ENCODE results near the gene TLL2.

The TLL2 gene

GRCh38 chr10:96369890-96370583 is 143.7 kb downstream of the TLL2 start:
- H3K36me3 ChIP-seq (ENCODE audit: insufficient read depth, low read length): no peaks in the 10 kb centered on the region
- H3K9me3 ChIP-seq (ENCODE audit: control insufficient read depth, insufficient read depth, low read length): no peaks in the 10 kb centered on the region
- H3K9ac ChIP-seq (ENCODE audit: low read depth, low read length): no peak overlapping the region; the same call in 1 of the 2 replicates
- H3K4me1 ChIP-seq (ENCODE audit: insufficient read depth, low read length): peaks cover 8% of the 10 kb centered on the region; the same call in 1 of the 2 replicates

- Histone ChIP-seq H3K4me1 (ENCODE audit: insufficient read depth, low read length) (peaks cover 4% of the 10 kb centered on the region; the same call in 1 of the 2 replicates), H3K36me3 (ENCODE audit: insufficient read depth, low read length) (no peaks in the 10 kb centered on the region), H3K9me3 (ENCODE audit: control insufficient read depth, insufficient read depth, low read length) (no peaks in the 10 kb centered on the region), H3K9ac (ENCODE audit: low read depth, low read length) (no peak overlapping the region)
Measured at GRCh38 chr10:96368971-96369370, 144.8 kb downstream of the TLL2 start.

- H3K9me3 ChIP-seq (ENCODE audit: control insufficient read depth, insufficient read depth, low read length): no peaks in the 10 kb centered on the region
- H3K9ac ChIP-seq (ENCODE audit: low read depth, low read length): no peak overlapping the region
- no peaks in the 10 kb centered on the region for H3K36me3 ChIP-seq (ENCODE audit: insufficient read depth, low read length)
Measured at GRCh38 chr10:96367470-96367869, 146.3 kb downstream of the TLL2 start.

GRCh38 chr10:96366508-96366907 is 147.2 kb downstream of the TLL2 start:
- H3K36me3 ChIP-seq (ENCODE audit: insufficient read depth, low read length): no peaks in the 10 kb centered on the region
- H3K4me1 ChIP-seq (ENCODE audit: insufficient read depth, low read length): peaks cover 4% of the 10 kb centered on the region; the same call in 1 of the 2 replicates
- no peak overlapping the region for H3K9ac ChIP-seq (ENCODE audit: low read depth, low read length)
- H3K9me3 ChIP-seq (ENCODE audit: control insufficient read depth, insufficient read depth, low read length): no peaks in the 10 kb centered on the region

More at GRCh38 chr10:96367470-96367869, 146.3 kb downstream of the TLL2 start:
- H3K4me1 ChIP-seq (ENCODE audit: insufficient read depth, low read length): peaks cover 4% of the 10 kb centered on the region; the same call in 1 of the 2 replicates

- H3K4me1 ChIP-seq (ENCODE audit: insufficient read depth, low read length): peaks cover 4% of the 10 kb centered on the region; the same call in 1 of the 2 replicates
- H3K36me3 ChIP-seq (ENCODE audit: insufficient read depth, low read length): no peaks in the 10 kb centered on the region
- no peaks in the 10 kb centered on the region for H3K9me3 ChIP-seq (ENCODE audit: control insufficient read depth, insufficient read depth, low read length)
- no peak overlapping the region for H3K9ac ChIP-seq (ENCODE audit: low read depth, low read length)
Measured at GRCh38 chr10:96365571-96365970, 148.2 kb downstream of the TLL2 start.

GRCh38 chr10:96360766-96361165 is 153.0 kb downstream of the TLL2 start:
- no peak overlapping the region for H3K9ac ChIP-seq (ENCODE audit: low read depth, low read length)
- H3K9me3 ChIP-seq (ENCODE audit: control insufficient read depth, insufficient read depth, low read length): no peaks in the 10 kb centered on the region
- H3K36me3 ChIP-seq (ENCODE audit: insufficient read depth, low read length): no peaks in the 10 kb centered on the region
- no peaks in the 10 kb centered on the region for H3K4me1 ChIP-seq (ENCODE audit: insufficient read depth, low read length)

GRCh38 chr10:96360331-96360730 is 153.4 kb downstream of the TLL2 start:
- H3K9me3 ChIP-seq (ENCODE audit: control insufficient read depth, insufficient read depth, low read length): no peaks in the 10 kb centered on the region

GRCh38 chr10:96359616-96360015 is 154.1 kb downstream of the TLL2 start:
- Histone ChIP-seq H3K36me3 (ENCODE audit: insufficient read depth, low read length) (no peaks in the 10 kb centered on the region), H3K4me1 (ENCODE audit: insufficient read depth, low read length) (no peaks in the 10 kb centered on the region), H3K9me3 (ENCODE audit: control insufficient read depth, insufficient read depth, low read length) (no peaks in the 10 kb centered on the region), H3K9ac (ENCODE audit: low read depth, low read length) (no peak overlapping the region)

More at GRCh38 chr10:96360331-96360730, 153.4 kb downstream of the TLL2 start:
- Histone ChIP-seq H3K4me1 (ENCODE audit: insufficient read depth, low read length) (no peaks in the 10 kb centered on the region), H3K36me3 (ENCODE audit: insufficient read depth, low read length) (no peaks in the 10 kb centered on the region), H3K9ac (ENCODE audit: low read depth, low read length) (no peak overlapping the region)

GRCh38 chr10:96358851-96359540 is 154.7 kb downstream of the TLL2 start, which contains the start of gene OPALIN:
TSS of gene OPALIN (minus strand) at chr10:96359002. CDS start at chr10:96358896, 106 bp downstream.
- Histone ChIP-seq H3K36me3 (ENCODE audit: insufficient read depth, low read length) (no peaks in the 10 kb centered on the region), H3K4me1 (ENCODE audit: insufficient read depth, low read length) (no peaks in the 10 kb centered on the region), H3K9me3 (ENCODE audit: control insufficient read depth, insufficient read depth, low read length) (no peaks in the 10 kb centered on the region), H3K9ac (ENCODE audit: low read depth, low read length) (no peak within 1 kb of the TSS)

- no peaks in the 10 kb centered on the region for H3K9me3 ChIP-seq (ENCODE audit: control insufficient read depth, insufficient read depth, low read length)
Measured at GRCh38 chr10:96357038-96357620, 156.6 kb downstream of the TLL2 start.

GRCh38 chr10:96352582-96352981 is 161.1 kb downstream of the TLL2 start:
- Histone ChIP-seq H3K9ac (ENCODE audit: low read depth, low read length) (no peak overlapping the region), H3K36me3 (ENCODE audit: insufficient read depth, low read length) (no peaks in the 10 kb centered on the region), H3K9me3 (ENCODE audit: control insufficient read depth, insufficient read depth, low read length) (no peaks in the 10 kb centered on the region), H3K4me1 (ENCODE audit: insufficient read depth, low read length) (no peaks in the 10 kb centered on the region)

More at GRCh38 chr10:96357038-96357620, 156.6 kb downstream of the TLL2 start:
- H3K9ac ChIP-seq (ENCODE audit: low read depth, low read length): no peak overlapping the region
- no peaks in the 10 kb centered on the region for H3K36me3 ChIP-seq (ENCODE audit: insufficient read depth, low read length)
- no peaks in the 10 kb centered on the region for H3K4me1 ChIP-seq (ENCODE audit: insufficient read depth, low read length)

- no peaks in the 10 kb centered on the region for H3K9me3 ChIP-seq (ENCODE audit: control insufficient read depth, insufficient read depth, low read length)
- H3K36me3 ChIP-seq (ENCODE audit: insufficient read depth, low read length): no peaks in the 10 kb centered on the region
- no peaks in the 10 kb centered on the region for H3K4me1 ChIP-seq (ENCODE audit: insufficient read depth, low read length)
- H3K9ac ChIP-seq (ENCODE audit: low read depth, low read length): no peak overlapping the region
Measured at GRCh38 chr10:96352027-96352426, 161.7 kb downstream of the TLL2 start.

GRCh38 chr10:96346295-96346694 is 167.4 kb downstream of the TLL2 start:
- no peaks in the 10 kb centered on the region for H3K36me3 ChIP-seq (ENCODE audit: insufficient read depth, low read length)
- H3K9me3 ChIP-seq (ENCODE audit: control insufficient read depth, insufficient read depth, low read length): no peaks in the 10 kb centered on the region; the same call in 1 of the 2 replicates
- H3K9ac ChIP-seq (ENCODE audit: low read depth, low read length): no peak overlapping the region
- 0 out of 2 replicates have a peak, but pooled peaks cover 16% of the 10 kb centered on the region for H3K4me1 ChIP-seq (ENCODE audit: insufficient read depth, low read length)

GRCh38 chr10:96345222-96345621 is 168.5 kb downstream of the TLL2 start:
- H3K9me3 ChIP-seq (ENCODE audit: control insufficient read depth, insufficient read depth, low read length): no peaks in the 10 kb centered on the region; the same call in 1 of the 2 replicates
- no peaks in the 10 kb centered on the region for H3K36me3 ChIP-seq (ENCODE audit: insufficient read depth, low read length)
- H3K9ac ChIP-seq (ENCODE audit: low read depth, low read length): no peak overlapping the region
- H3K4me1 ChIP-seq (ENCODE audit: insufficient read depth, low read length): peaks cover 17% of the 10 kb centered on the region; the same call in 1 of the 2 replicates
